Sigmoid colon (tissue), 7 donors: ENCODE results near the gene CNIH4. TPM values are rescaled to one million over a fixed set of nuclear protein-coding genes. Genes with fewer than 3 reads are reported as not detected.
A peak's percentile ranks its signal among the peaks of the same experiment; 100 is the strongest.

Experiments
- DNase-seq: peaks from one replicate; pipeline ENCODE4 v3.0.0-alpha.2; 2019
- H3K27ac ChIP-seq, 4 donors: fragments of 200-600 bp; sonication (generic); one replicate each; pipeline ENCODE4 v1.5.1; 2016 to 2019; ENCODE audit warnings: mild to moderate bottlenecking in 1 of 4
- H3K27me3 ChIP-seq, 3 donors: fragments of 200-600 bp; sonication (generic); one replicate each; pipeline ENCODE4 v1.5.1; 2019; ENCODE audit warnings: mild to moderate bottlenecking in 1 of 3
- H3K36me3 ChIP-seq, 4 donors: fragments of 200-600 bp; sonication (generic); one replicate each; pipeline ENCODE4 v1.5.1; 2016 to 2019
- H3K4me1 ChIP-seq, 4 donors: fragments of 200-600 bp; sonication (generic); one replicate each; pipeline ENCODE4 v1.5.1; 2017 to 2019
- H3K4me3 ChIP-seq, 4 donors: fragments of 200-600 bp; sonication (generic); one replicate each; pipeline ENCODE4 v1.5.1; 2017 to 2019; ENCODE audit warnings: mild to moderate bottlenecking in 2 of 4, moderate library complexity in 1 of 4
- H3K9me3 ChIP-seq, 4 donors: fragments of 200-600 bp in 3 of 4; sonication (generic) in 3 of 4; one replicate each; pipeline versions ENCODE4 v1.5.1 to v1.6.1; 2013 to 2019
- EP300 ChIP-seq, 4 donors: sonication (generic); formaldehyde crosslinking; IDR thresholded peaks; one replicate each; pipeline ENCODE4 v1.6.1; 2017; ENCODE audit warnings: antibody characterized with exemption in 4 of 4
- POLR2A ChIP-seq, 2 donors: fragments of 450-650 bp; IDR thresholded peaks; one replicate each; pipeline ENCODE4 v1.6.1; 2016; ENCODE audit warnings: antibody characterized with exemption in 2 of 2, mild to moderate bottlenecking in 2 of 2, moderate library complexity in 2 of 2
- POLR2AphosphoS5 ChIP-seq, 4 donors: sonication (generic); formaldehyde crosslinking; IDR thresholded peaks; one replicate each; pipeline ENCODE4 v1.6.1; 2017; ENCODE audit warnings: antibody characterized with exemption in 4 of 4
- WGBS, 2 donors: extraction: QIAGEN DNeasy Blood & Tissue Kit; methylation state at CpG; one replicate each; pipeline ENCODE4 v1.1.7; 2013; 5-methylcytosine and 5-hydroxymethylcytosine counted together
- intact Hi-C: fragments of 100-400 bp; cut with DNase I; formaldehyde crosslinking; loops from one replicate; pipeline ENCODE4 v1.15.1; 2023
- polyA plus RNA-seq, 3 donors: library from polyadenylated mRNA; stranded (reverse); fragments of 200-250 nt; gene quantifications; one replicate each; pipeline ENCODE4 v1.2.3, GENCODE V29; 2013
- total RNA-seq, 4 donors: library from RNA; depleted of rRNA; stranded (reverse); fragments of >200 nt; gene quantifications; one replicate each; pipeline ENCODE4 v1.1.0, GENCODE V29; 2016
- TF ChIP-seq, protein P1 (sequence below), 4 experiments: fragments of 450-650 bp in 3 of 4; fragments of 200-600 bp in 1 of 4; IDR thresholded peaks; one replicate each; pipeline ENCODE4 v1.5.1; 2016 to 2019; ENCODE audit warnings: antibody characterized with exemption in 4 of 4, mild to moderate bottlenecking in 3 of 4, moderate library complexity in 2 of 4
- donor health status: healthy with polysubstance abuse.
- donor health status: Bipolar disorder and iron deficiency.
- donor health status: healthy.

CNIH4 gene
- total and polyA plus RNA-seq, 7 donors, result 26.0 to 65.5 (median 37.2) TPM

DNA sequence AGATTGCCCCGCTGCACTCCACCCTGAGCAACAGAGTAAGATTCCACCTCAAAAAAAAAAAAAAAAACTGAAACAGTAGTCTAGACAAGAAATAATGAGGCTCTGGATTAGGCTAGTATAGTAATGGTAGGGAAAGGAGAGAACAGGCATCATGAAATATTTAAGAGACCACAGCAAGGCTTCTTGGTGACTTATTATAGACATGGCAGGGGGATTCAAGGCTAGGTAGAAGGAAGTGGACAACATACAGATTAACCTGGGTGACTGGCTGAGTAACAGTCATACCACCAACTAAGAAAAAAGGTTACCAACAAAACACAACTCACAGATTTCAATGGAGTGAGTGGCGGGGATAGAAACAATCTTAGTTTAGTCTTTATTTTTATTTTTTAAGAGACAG is 35.0 kb upstream of the CNIH4 start:
- Histone ChIP-seq H3K36me3 (peaks cover 0 to 27% (median 2%) of the 10 kb centered on the region in 4 donors), H3K9me3 (no peaks in the 10 kb centered on the region), H3K27me3 (no peaks in the 10 kb centered on the region), H3K4me3 (no peak overlapping the region), H3K27ac (no peak overlapping the region), H3K4me1 (no peaks in the 10 kb centered on the region)
- 97% methylated on average over 2 of the region's 2 CpGs for WGBS, 2 donors
- TF ChIP-seq, protein P1, sequence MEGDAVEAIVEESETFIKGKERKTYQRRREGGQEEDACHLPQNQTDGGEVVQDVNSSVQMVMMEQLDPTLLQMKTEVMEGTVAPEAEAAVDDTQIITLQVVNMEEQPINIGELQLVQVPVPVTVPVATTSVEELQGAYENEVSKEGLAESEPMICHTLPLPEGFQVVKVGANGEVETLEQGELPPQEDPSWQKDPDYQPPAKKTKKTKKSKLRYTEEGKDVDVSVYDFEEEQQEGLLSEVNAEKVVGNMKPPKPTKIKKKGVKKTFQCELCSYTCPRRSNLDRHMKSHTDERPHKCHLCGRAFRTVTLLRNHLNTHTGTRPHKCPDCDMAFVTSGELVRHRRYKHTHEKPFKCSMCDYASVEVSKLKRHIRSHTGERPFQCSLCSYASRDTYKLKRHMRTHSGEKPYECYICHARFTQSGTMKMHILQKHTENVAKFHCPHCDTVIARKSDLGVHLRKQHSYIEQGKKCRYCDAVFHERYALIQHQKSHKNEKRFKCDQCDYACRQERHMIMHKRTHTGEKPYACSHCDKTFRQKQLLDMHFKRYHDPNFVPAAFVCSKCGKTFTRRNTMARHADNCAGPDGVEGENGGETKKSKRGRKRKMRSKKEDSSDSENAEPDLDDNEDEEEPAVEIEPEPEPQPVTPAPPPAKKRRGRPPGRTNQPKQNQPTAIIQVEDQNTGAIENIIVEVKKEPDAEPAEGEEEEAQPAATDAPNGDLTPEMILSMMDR (IDR thresholded peaks at IDR 0.05), result no peak
- no peak for TF ChIP-seq EP300 (IDR thresholded peaks at IDR 0.05)
- no peak for TF ChIP-seq POLR2A (IDR thresholded peaks at IDR 0.05)
- TF ChIP-seq POLR2AphosphoS5 (IDR thresholded peaks at IDR 0.05), result no peak
- intact Hi-C loops, result no loop called here
- no peak for DNase-seq

DNA sequence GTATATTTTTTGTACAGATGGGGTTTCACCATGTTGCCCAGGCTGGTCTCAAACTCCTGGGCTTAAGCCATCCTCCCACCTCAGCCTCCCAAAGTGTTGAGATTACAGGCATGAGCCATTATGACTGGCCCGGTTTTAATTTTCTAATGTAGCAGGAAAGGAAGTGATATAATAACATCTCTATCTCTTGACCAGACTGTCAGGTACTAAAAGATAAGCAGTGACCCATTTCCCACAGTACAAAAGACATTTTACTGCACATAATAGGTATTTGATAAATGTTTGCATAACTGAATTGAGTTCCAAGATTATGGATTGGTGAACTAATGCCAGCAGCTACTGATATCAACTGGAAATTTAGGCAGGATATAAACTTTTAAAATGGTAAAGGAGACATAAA is 30.7 kb upstream of the CNIH4 start:
- no peaks in the 10 kb centered on the region for H3K27me3 ChIP-seq
- H3K36me3 ChIP-seq, result peaks cover 0 to 19% (median 2%) of the 10 kb centered on the region in 4 donors
- 34 to 78% methylated on average over 1 of the region's 1 CpG for WGBS, 2 donors
- no peak overlapping the region for H3K4me3 ChIP-seq
- TF ChIP-seq EP300 (IDR thresholded peaks at IDR 0.05), result no peak
- no peak for TF ChIP-seq POLR2A (IDR thresholded peaks at IDR 0.05)
- TF ChIP-seq POLR2AphosphoS5 (IDR thresholded peaks at IDR 0.05), result no peak
- TF ChIP-seq, protein P1 (IDR thresholded peaks at IDR 0.05), result no peak
- no peak overlapping the region for H3K27ac ChIP-seq
- intact Hi-C loops, result no loop called here
- peaks cover 0 to 27% (median 16%) of the 10 kb centered on the region in 4 donors for H3K4me1 ChIP-seq
- H3K9me3 ChIP-seq, result no peaks in the 10 kb centered on the region
- DNase-seq, result no peak

DNA sequence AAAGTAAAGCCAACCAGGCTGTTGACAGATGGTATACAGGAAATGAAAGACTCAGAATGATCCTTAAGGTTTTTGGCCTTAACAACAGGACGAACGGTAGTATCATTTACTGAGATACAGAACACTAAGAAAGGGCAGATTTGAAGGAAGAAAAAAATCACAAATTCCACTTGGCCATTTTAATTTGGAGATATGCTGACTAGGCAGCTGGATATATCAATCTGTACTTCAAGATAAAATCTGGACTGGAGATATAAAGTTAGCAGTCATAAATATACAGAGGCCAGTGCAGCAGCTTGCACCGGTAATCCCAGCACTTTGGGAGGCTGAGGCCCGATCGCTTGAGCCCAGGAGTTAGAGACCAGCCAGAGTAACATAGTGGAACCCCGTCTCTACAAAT is 28.0 kb upstream of the CNIH4 start:
- TF ChIP-seq, protein P1 (IDR thresholded peaks at IDR 0.05), result no peak
- TF ChIP-seq POLR2AphosphoS5 (IDR thresholded peaks at IDR 0.05) (no peak), EP300 (IDR thresholded peaks at IDR 0.05) (no peak), POLR2A (IDR thresholded peaks at IDR 0.05) (no peak)
- DNase-seq, result no peak
- no peak overlapping the region for H3K27ac ChIP-seq
- H3K27me3 ChIP-seq, result no peaks in the 10 kb centered on the region
- H3K36me3 ChIP-seq, result peaks cover 0 to 19% (median 2%) of the 10 kb centered on the region in 4 donors
- 63 to 81% methylated on average over 6 of the region's 6 CpGs for WGBS, 2 donors
- intact Hi-C loops, result no loop called here
- H3K4me3 ChIP-seq, result peak overlapping the region in 3 of 4 donors; percentile 71 to 79 (median 76)
- peaks cover 0 to 30% (median 19%) of the 10 kb centered on the region in 4 donors for H3K4me1 ChIP-seq
- no peaks in the 10 kb centered on the region for H3K9me3 ChIP-seq

DNA sequence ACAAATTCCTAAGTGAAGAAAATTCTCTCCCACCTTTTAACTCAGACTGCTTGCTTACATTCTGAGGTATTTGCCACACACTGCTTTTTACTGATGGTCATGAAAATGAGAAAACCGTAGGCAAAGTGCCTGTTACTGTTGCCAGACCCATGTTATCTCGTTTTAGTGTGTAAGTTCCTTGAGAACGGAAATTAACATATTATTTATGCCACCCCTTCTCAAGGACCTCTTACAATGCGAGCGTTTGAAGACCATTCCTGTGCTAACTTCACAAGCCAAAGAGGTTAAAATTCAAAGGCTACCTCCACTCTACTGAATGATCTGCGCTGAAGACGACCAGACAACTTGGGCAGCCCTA is 27.2 kb upstream of the CNIH4 start:
- TF ChIP-seq POLR2A (IDR thresholded peaks at IDR 0.05) (no peak), EP300 (IDR thresholded peaks at IDR 0.05) (no peak), POLR2AphosphoS5 (IDR thresholded peaks at IDR 0.05) (no peak)
- TF ChIP-seq, protein P1 (IDR thresholded peaks at IDR 0.05), result no peak
- H3K4me1 ChIP-seq, result peaks cover 0 to 30% (median 19%) of the 10 kb centered on the region in 4 donors
- H3K27ac ChIP-seq, result peak overlapping the region; percentile 79 to 92 (median 84)
- H3K9me3 ChIP-seq, result no peaks in the 10 kb centered on the region
- no peak for DNase-seq
- peak overlapping the region; percentile 71 to 82 (median 78) for H3K4me3 ChIP-seq
- intact Hi-C loops, result no loop called here
- peaks cover 0 to 18% (median 2%) of the 10 kb centered on the region in 4 donors for H3K36me3 ChIP-seq
- H3K27me3 ChIP-seq, result no peaks in the 10 kb centered on the region
- WGBS, 2 donors, result 1% methylated on average over 7 of the region's 7 CpGs
